ENCODE results near the gene PPP1CA.

DNA sequence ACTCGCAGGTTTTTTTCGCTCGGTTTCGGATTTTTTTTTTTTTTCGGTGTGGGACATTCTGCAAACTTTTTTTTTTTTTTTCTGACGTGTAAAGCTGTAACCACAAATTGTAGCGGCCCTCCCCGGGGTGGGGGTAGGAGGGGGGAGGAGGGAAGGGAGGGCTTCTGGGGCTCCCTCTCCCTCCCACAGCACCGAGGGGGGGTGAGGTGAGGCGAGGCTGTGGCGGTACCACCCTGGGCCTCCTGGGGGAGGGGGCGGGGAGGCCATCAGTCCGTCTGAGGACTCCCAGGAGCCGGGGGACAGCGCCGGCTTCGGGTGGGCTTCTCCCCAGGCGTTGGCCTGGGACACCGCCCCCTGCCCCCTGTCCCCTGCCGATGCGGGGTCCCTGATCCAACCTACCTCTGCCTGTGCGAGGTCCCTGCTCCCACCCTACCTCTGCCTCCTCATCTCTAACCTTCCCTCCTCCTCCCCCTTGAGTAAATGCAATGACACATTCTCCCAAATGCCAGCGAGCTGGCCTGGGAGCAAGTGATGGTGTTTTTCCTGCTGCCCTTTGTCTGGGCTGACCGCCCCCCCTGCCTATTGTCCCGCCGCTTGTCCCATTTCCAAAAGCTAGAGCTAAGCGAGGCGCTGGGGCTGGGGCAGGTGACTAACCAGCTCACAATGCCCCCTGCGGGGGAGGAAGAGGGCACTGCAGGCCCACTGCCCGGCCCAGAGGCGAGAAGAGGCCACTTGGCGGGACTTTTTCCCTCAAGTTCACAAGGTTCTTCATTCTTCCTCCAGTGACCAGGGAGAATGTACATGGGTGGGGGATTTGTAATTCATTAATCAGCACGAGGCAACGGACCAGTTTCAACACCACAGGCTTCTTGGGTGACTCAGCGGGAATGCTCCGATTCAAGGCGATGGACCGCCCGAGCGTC is 27.7 kb downstream of the PPP1CA start:
- no peak for TF ChIP-seq EZH2 (IDR thresholded peaks at IDR 0.05; ENCODE audit: borderline replicate concordance, low read length)
- TF ChIP-seq, protein P1, sequence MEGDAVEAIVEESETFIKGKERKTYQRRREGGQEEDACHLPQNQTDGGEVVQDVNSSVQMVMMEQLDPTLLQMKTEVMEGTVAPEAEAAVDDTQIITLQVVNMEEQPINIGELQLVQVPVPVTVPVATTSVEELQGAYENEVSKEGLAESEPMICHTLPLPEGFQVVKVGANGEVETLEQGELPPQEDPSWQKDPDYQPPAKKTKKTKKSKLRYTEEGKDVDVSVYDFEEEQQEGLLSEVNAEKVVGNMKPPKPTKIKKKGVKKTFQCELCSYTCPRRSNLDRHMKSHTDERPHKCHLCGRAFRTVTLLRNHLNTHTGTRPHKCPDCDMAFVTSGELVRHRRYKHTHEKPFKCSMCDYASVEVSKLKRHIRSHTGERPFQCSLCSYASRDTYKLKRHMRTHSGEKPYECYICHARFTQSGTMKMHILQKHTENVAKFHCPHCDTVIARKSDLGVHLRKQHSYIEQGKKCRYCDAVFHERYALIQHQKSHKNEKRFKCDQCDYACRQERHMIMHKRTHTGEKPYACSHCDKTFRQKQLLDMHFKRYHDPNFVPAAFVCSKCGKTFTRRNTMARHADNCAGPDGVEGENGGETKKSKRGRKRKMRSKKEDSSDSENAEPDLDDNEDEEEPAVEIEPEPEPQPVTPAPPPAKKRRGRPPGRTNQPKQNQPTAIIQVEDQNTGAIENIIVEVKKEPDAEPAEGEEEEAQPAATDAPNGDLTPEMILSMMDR (conservative IDR thresholded peaks at IDR 0.05 in 1 of 2, IDR thresholded peaks at IDR 0.05 in 1 of 2; ENCODE audit: extremely low read depth in 1 of 2, insufficient read depth in 1 of 2, low read depth in 1 of 2, low read length in 2 of 2), result peak; percentile 14 to 36
